Measurements from ENCODE around the gene NPL.
A peak's percentile ranks its signal among the peaks of the same experiment; 100 is the strongest.

Gene NPL

GRCh38 chr1:182823220-182823619 is 33.6 kb downstream of the NPL start:
- no peak for DNase-seq

GRCh38 chr1:182826892-182827291 is 37.3 kb downstream of the NPL start:
- DNase-seq = no peak

DNA sequence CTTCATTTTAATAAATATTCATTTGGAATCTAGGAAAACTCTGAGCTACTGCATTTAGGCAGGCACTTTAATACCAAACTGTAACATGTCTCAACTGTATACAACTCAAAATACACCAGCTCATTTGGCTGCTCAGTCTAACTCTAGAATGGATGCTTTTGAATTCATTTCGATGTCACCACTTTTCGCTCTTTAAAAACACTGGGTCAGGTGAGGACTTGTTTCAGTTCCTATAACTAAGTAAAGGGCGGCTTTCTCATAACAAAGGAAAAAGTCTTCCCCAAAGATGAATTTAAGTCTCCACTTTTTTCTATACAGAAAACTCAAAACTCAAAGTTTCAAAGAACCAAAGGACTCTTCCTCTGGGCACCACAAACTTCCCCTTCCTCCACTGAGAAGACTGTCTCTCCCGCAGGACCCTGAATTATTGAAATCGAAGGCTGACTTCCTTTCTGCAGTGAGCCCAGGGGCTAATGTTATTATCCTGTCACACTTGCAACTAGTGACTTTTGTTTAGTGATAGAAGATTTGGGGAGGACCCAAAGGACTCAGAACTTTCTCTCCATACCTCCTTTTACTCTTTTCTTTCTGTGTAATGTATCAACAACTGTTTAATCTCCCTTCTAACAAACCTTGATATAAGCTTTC is 39.8 kb downstream of the NPL start:
- DNase-seq = no peak

DNA sequence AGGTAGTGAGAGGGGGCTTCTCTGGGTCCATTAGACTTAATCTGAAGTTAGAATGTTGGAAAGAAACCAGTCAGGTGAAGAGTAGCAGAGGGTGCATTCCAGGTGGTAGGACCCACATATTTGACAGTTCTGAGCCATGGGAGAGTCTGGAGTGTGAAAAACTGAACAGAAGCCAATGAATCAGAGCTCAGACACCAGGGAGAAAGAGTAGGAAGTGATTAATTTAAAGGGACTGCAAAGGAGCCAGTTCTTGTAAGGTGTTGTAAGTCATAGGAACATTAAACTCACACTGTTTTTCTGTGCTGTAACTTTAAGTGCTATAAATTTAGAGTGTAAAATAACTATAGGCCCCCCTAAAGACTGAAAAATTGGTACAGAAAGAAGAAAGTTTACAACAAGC is 43.7 kb downstream of the NPL start:
- no peak for DNase-seq

DNA sequence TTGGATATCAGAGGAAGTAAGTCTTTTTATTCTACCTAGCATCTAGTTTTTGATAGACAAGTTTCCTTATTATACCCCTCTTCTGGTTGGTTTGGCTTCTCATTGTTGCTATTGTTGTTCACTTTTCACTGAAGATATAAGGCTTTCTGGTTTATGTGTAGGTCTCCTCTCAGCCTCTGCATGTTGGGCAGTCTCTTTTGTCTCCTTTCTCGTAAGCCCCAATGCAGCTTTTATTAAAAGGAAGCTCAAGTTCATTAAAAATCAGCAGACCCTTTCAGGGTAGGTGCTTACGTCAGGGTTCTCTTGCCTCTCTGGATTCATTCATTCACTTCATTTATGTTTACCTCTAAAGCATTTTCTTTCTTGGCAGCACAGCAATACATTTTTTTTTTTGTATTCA is 44.8 kb downstream of the NPL start:
- no peak for DNase-seq

DNA sequence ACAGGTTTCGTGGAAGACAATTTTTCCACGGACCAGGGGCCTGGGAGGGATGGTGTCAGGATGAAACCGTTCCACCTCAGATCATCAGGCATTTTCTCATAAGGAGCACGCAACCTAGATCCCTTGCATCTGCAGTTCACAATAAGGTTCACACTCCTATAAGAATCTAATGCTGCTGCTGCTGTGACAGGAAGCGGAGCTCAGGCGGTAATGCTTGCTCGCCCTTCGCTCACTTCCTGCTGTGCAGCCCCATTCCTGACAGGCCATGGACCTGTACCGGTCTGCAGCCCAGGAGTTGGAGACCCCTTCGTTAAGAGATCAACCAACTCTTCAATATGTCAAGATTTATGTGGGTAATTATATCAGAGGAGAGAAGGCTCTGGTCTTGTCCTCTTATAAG is 46.2 kb downstream of the NPL start:
- no peak for DNase-seq

GRCh38 chr1:182839209-182840066 is 49.9 kb downstream of the NPL start, which contains the start of gene DHX9:
DHX9 (plus strand) TSS chr1:182839347; CDS start chr1:182842567, 3,220 bp downstream.
- DNase-seq = peak; percentile 91

- DNase-seq = no peak
These were observed 51.9 kb downstream of the NPL start for GRCh38 chr1:182841368-182841988.

DNA sequence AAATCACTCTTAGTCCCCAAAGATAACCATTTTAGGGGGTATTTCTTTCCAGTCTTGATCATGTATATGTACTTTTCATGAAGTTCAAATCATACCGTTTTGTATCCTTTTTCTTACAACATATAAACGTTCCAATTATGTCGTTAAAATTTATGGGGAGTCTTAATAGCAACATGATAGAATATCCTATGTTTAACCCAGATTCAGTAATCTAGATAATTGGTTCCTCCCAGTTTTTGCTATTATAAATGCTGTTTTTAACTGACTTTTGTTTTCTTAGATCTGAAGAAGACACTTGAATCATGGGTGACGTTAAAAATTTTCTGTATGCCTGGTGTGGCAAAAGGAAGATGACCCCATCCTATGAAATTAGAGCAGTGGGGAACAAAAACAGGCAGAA is 52.7 kb downstream of the NPL start:
- DNase-seq = no peak

- DNase-seq = no peak
These were observed 55.8 kb downstream of the NPL start for GRCh38 chr1:182845379-182845778.

- no peak for DNase-seq
These were observed 56.3 kb downstream of the NPL start for GRCh38 chr1:182845894-182846293.

DNA sequence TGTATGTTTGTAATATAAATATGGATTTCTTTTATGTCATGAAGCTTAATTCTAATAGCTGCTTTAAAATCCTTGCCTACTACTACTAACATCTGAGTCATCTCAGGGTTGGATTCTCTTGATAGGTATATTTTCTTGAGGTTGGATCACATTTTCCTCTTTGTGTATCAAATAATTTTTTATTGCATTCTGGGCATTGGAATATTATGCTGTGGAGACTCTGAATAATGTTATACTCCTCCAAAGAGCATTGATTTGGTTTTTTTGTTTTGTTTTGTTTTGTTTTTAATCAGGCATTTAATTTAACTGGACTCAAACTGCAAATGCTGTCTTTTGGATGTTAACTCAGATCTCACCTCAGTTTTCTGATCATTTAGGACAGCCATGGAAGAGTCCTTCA is 57.5 kb downstream of the NPL start:
- no peak for DNase-seq

DNA sequence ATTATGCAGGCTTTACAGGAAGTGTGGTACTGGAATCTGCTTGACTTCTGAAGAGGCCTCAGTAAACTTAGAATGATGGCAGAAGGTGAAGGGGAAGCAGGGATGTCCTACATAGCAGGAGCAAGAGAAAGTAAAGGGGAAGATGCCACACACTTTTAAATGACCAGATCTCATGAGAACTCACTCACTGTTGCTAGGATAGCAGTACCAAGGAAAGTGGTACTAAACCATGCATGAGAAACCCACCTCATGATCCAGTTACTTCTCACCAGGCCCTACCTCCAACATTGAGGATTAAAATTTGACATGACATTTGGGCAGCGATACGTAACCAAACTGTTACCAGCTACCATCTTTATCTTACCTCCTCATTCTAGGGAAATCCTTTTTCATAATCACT is 59.2 kb downstream of the NPL start:
- DNase-seq = no peak

DNA sequence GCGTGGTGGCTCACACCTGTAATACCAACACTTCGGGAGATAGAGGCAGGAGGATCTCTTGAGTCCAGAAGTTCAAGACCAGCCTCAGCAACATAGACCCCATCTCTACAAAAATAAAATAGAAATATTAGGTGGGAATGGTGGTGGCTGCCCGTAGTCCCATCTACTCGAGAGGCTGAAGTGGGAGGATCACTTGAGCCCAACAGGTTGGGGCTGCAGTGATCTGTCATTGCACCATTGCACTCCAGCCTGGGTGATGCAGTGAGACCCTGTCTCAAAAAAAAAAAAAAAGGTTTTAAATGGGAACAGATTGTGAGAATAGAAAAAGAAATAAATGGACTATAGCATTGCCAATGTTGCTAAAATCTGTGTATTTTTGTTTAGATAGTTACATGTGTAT is 60.7 kb downstream of the NPL start:
- DNase-seq = no peak

- DNase-seq = no peak
These were observed 62.3 kb downstream of the NPL start for GRCh38 chr1:182851825-182852224.

DNA sequence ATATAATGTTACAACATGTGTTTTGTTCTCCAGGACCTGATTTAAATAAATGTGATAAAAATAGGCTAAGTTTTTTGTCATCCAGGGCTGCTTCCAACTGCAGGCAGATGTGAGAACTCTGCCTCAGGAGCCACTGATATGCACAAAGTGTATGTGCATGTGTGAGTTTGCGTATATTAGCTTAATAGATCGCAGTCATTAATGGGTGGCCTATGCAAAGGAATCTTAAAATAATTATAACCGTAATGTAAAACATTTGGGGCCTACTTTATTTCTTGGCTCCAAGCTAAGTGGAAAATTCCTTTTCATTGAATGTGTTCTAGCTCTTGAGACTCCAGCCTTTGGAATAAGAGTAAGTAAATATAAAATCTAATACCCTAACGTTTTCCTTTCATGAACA is 66.3 kb downstream of the NPL start:
- DNase-seq = no peak

DNA sequence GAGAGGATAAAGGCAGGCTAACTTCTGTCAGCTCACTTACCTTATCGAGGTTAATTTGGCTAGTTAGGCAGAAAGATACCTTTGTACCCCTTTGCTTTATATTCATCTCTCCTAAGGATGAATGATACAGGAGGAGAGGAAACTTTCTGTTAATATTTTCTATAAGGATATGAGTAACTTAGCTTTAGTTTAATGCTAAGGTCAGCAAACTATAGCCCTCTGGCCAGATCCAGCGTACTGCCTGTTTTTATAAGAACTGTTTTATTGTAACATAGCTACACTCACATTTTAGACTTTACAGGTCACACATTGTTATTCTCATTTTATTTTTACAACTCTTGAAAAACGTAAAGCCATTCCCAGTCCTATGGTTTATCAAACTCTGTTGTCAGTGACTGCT is 67.6 kb downstream of the NPL start:
- DNase-seq = no peak

DNA sequence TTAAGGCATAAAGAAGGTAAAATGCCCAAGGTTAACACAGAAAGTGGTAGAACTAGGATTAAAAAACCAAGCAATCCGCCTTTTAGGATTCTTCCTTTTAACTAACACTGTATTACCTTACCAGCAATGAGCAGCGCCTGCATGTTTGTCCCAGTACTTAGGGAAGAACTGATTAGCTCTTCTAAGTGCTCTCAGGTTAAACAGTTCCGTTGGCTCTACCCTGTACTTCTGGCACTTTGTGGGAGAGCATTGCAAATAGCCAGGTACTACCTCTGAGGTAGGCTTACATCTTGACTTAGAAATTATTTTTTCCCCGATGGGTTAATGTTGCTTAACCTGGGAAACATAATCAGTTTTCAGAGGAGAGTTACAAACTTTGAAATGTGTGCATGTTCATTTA is 71.1 kb downstream of the NPL start:
- no peak for DNase-seq

DNA sequence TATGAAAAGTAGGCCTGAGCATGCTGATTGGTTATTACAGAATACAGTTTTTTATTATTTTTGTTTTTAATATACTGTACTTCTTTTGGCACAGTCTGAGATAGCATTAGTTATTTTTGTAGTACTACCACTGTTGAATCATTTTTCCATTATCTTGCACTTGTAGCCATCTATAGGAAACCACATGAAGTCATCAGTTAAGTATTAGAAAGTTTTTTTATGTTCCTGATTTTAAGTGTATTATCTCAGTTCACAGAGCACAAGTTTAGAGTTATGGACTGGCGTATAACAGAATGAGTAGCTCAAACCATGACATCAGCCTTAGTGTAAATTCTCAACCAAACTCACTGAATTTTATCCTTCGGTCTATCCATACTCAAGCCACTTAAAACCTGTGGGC is 72.4 kb downstream of the NPL start:
- no peak for DNase-seq

- DNase-seq = no peak
These were observed 73.3 kb downstream of the NPL start for GRCh38 chr1:182862827-182863226.

- no peak for DNase-seq
These were observed 74.4 kb downstream of the NPL start for GRCh38 chr1:182863940-182864339.

- no peak for DNase-seq
These were observed 78.3 kb downstream of the NPL start for GRCh38 chr1:182867861-182868260.

GRCh38 chr1:182869241-182869666 is 79.7 kb downstream of the NPL start:
- DNase-seq = no peak

DNA sequence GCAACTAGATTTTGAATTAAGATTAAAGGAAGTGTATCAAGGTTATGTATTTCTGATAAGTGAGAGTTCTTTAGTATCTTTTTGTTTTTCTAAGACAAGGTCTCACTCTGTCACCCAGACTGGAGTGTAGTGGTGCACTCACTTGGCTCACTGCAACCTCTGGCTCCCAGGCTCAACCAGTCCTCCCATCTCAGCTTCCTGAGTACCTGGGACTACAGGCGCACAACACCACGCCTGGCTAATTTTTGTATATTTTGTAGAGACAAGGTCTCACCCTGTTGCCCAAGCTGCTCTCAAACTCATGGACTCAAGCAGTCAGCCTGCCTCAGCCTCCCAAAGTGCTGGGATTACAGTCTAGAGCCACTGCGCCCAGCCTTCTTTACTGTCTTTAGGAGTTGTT is 83.3 kb downstream of the NPL start:
- no peak for DNase-seq

Measured in stimulated activated naive CD4-positive, alpha-beta T cell treated with Interleukin-2 at 50 U/mL for 16 hours (primary cell).